ENCODE measurements around the gene MSH3.

DNA sequence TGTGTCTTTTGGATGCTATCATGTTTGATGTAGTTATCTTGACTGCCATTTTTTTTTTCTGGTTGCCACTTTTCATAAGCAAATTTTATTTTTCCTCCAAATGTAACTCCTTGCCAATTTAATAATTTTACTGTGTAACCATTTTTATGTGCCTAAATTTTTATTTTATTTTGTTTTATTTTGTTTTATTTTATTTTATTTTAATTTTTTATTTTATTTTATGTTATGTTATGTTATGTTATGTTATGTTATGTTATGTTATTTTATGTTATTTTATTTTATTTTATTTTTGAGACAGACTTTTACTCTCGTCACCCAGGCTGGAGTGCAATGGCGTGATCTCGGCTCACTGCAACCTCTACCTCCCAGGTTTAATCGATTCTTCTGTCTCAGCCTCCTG, 108.1 kb downstream of the MSH3 start:
- no peak for TF ChIP-seq POLR2A (IDR thresholded peaks at IDR 0.05; ENCODE audit: low read depth, low read length)
- TF ChIP-seq TAF1 (IDR thresholded peaks at IDR 0.05; ENCODE audit: borderline replicate concordance, low read depth, low read length) = no peak
- no peak for TF ChIP-seq POLR2AphosphoS5 (IDR thresholded peaks at IDR 0.05; ENCODE audit: low read depth, low read length)
